Heart left ventricle (tissue), 13 donors: ENCODE results near the gene OMA1.

Source experiments
- POLR2A ChIP-seq, 2 donors: fragments of 450-650 bp; IDR thresholded peaks; one replicate each; pipeline ENCODE4 v1.6.1; 2017; ENCODE audit warnings: antibody characterized with exemption in 2 of 2, mild to moderate bottlenecking in 2 of 2, moderate library complexity in 2 of 2
- TF ChIP-seq, protein P1 (sequence below), 12 donors: fragments of 200-600 bp; sonication (generic) in 4 of 12; IDR thresholded peaks; one replicate each; pipeline versions ENCODE4 v1.5.0 to v1.8.0; 2018 to 2022; ENCODE audit warnings: antibody characterized with exemption in 12 of 12, mild to moderate bottlenecking in 5 of 12
- donor health status: ischemic (EF 13 %, LVEDD 7.1; RV severe dilation, severe dysfunction).
- donor health status: DM: no; HTN: yes; CAD: no.
- donor health status: DM: no; HTN: no; CAD: no.
- donor health status: ischemic (EF 25% LVEDD 6.9; RV normal size, moderate dysfunction).
- donor health status: ischemic (EF 25% LVEDD 5.7; RV mildly dilated, moderate dysfunction).
- donor health status: ischemic (EF 35%, LVEDD 5.7; RV mildly dilated, moderate dysfunction).
- donor health status: nonischemic (EF 11% LVEDD 7.7; RV severe dilation, severe dysfunction).
- donor health status: DM: yes; HTN: yes; CAD: no.
- donor health status: PGD.
- donor health status: ischemic (EF 29% LVEDD 5.4; RV normal size, mild dysfunction).
- donor health status: nonischemic (EF 23%, LVEDD 6.1; RV moderate dilation, normal function).

DNA sequence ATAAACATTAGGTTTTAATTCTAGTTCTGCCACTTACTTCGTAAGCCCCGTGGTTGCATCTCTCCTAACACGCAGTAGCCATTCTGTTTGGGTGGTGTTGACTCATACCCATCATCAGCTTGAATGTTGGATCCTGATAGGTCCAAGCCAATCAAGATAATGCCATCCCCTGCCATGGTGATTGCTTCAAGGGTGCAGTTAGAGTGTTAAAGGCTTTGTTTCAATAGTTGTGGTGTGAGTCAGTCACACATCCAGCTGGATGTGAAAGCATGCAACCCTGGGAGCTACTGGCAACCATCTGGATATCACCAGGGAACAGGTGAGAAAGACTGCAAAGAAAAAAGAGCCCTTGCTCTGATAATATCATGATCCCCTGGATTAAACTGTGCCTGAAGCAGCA, 69.1 kb downstream of the OMA1 start:
- TF ChIP-seq POLR2A (IDR thresholded peaks at IDR 0.05): no peak
- TF ChIP-seq, protein P1, sequence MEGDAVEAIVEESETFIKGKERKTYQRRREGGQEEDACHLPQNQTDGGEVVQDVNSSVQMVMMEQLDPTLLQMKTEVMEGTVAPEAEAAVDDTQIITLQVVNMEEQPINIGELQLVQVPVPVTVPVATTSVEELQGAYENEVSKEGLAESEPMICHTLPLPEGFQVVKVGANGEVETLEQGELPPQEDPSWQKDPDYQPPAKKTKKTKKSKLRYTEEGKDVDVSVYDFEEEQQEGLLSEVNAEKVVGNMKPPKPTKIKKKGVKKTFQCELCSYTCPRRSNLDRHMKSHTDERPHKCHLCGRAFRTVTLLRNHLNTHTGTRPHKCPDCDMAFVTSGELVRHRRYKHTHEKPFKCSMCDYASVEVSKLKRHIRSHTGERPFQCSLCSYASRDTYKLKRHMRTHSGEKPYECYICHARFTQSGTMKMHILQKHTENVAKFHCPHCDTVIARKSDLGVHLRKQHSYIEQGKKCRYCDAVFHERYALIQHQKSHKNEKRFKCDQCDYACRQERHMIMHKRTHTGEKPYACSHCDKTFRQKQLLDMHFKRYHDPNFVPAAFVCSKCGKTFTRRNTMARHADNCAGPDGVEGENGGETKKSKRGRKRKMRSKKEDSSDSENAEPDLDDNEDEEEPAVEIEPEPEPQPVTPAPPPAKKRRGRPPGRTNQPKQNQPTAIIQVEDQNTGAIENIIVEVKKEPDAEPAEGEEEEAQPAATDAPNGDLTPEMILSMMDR (IDR thresholded peaks at IDR 0.05): no peak
